Gastroesophageal sphincter (tissue), 4 donors: ENCODE data around the gene PSMA5. TPM values are rescaled to one million over a fixed set of nuclear protein-coding genes. Genes with fewer than 3 reads are reported as not detected.

ENCODE experiments used
- ATAC-seq: fragments of 150-250 bp; one replicate; pipeline ENCODE4 v1.9.1; 2016; ENCODE audit warnings: mild to moderate bottlenecking, moderate library complexity
- H3K27ac ChIP-seq, 4 donors: fragments of 200-600 bp; sonication (generic) in 3 of 4; 1 replicate in 3 of 4; 2 replicates in 1 of 4; pipeline ENCODE4 v1.5.1; 2016 to 2019
- H3K27me3 ChIP-seq: fragments of 200-600 bp; sonication (generic); one replicate; pipeline ENCODE4 v1.5.1; 2019
- H3K36me3 ChIP-seq, 2 donors: fragments of 200-600 bp; sonication (generic); one replicate each; pipeline ENCODE4 v1.5.1; 2019; ENCODE audit warnings: control low read depth in 1 of 2
- H3K4me1 ChIP-seq, 3 donors: fragments of 200-600 bp; sonication (generic); 1 replicate in 2 of 3; 2 replicates in 1 of 3; pipeline ENCODE4 v1.5.1; 2016 to 2019; ENCODE audit warnings: control low read depth in 2 of 3
- H3K4me3 ChIP-seq, 2 donors: fragments of 200-600 bp; sonication (generic); one replicate each; pipeline ENCODE4 v1.5.1; 2019; ENCODE audit warnings: mild to moderate bottlenecking in 1 of 2, moderate library complexity in 1 of 2
- H3K9me3 ChIP-seq, 3 donors: fragments of 200-600 bp; sonication (generic); one replicate each; pipeline ENCODE4 v1.5.1; 2017 to 2019; ENCODE audit warnings: control low read depth in 2 of 3
- EP300 ChIP-seq: sonication (generic); formaldehyde crosslinking; IDR thresholded peaks from one replicate; pipeline ENCODE4 v1.6.1; 2017; ENCODE audit warnings: antibody characterized with exemption, mild to moderate bottlenecking
- POLR2A ChIP-seq, 2 donors: fragments of 450-650 bp; IDR thresholded peaks; one replicate each; pipeline ENCODE4 v1.6.1; 2017; ENCODE audit warnings: antibody characterized with exemption in 2 of 2, mild to moderate bottlenecking in 2 of 2, moderate library complexity in 1 of 2
- POLR2AphosphoS5 ChIP-seq: sonication (generic); formaldehyde crosslinking; IDR thresholded peaks from one replicate; pipeline ENCODE4 v1.6.1; 2017; ENCODE audit warnings: antibody characterized with exemption
- WGBS, 2 donors: methylation state at CpG; one replicate each; pipeline ENCODE4 v1.1.5; 2018; ENCODE audit warnings: low coverage in 1 of 2; 5-methylcytosine and 5-hydroxymethylcytosine counted together
- total RNA-seq, 4 donors: library from RNA; depleted of rRNA; stranded (reverse); fragments of >200 nt; gene quantifications; one replicate each; pipeline ENCODE4 v1.1.0, GENCODE V29; 2016
- TF ChIP-seq, protein P1 (sequence below), 4 experiments: fragments of 200-600 bp in 2 of 4; fragments of 450-650 bp in 2 of 4; sonication (generic) in 1 of 4; IDR thresholded peaks; one replicate each; pipeline ENCODE4 v1.5.1; 2017 to 2019; ENCODE audit warnings: antibody characterized with exemption in 4 of 4, mild to moderate bottlenecking in 2 of 4, moderate library complexity in 2 of 4

Gene PSMA5
- total RNA-seq, 4 donors from 2014 or later, result 28.2 to 61.5 (median 30.4) TPM

DNA sequence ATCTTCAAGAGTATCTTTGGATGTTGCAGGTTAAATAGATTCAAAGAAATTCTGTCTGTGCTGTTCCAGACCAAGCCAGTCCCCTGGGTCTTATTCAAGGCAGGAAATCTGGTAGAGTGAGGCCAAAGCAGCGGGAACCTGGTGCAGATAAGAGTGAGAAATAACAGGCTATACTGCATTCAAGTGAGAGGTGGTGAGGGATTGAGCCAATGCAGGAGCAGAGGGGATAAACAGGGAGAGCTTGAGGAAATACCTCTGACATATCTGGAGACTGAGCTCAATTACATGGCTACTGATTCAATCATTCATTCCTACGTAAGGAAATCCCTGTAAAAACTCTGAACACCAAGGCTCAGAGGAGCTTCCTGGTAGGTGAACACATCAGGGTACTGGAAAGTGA, 17.2 kb upstream of the PSMA5 start:
- WGBS, 2 donors, result 26 to 56% methylated on average over 2 of the region's 2 CpGs
- no peaks in the 10 kb centered on the region for H3K9me3 ChIP-seq
- no peak overlapping the region for H3K27ac ChIP-seq
- H3K4me1 ChIP-seq, result no peaks in the 10 kb centered on the region
- TF ChIP-seq, protein P1, sequence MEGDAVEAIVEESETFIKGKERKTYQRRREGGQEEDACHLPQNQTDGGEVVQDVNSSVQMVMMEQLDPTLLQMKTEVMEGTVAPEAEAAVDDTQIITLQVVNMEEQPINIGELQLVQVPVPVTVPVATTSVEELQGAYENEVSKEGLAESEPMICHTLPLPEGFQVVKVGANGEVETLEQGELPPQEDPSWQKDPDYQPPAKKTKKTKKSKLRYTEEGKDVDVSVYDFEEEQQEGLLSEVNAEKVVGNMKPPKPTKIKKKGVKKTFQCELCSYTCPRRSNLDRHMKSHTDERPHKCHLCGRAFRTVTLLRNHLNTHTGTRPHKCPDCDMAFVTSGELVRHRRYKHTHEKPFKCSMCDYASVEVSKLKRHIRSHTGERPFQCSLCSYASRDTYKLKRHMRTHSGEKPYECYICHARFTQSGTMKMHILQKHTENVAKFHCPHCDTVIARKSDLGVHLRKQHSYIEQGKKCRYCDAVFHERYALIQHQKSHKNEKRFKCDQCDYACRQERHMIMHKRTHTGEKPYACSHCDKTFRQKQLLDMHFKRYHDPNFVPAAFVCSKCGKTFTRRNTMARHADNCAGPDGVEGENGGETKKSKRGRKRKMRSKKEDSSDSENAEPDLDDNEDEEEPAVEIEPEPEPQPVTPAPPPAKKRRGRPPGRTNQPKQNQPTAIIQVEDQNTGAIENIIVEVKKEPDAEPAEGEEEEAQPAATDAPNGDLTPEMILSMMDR (IDR thresholded peaks at IDR 0.05), result no peak
- TF ChIP-seq EP300 (no peak), POLR2AphosphoS5 (no peak), POLR2A (IDR thresholded peaks at IDR 0.05) (no peak)
- peaks cover 20% of the 10 kb centered on the region for H3K27me3 ChIP-seq
- H3K4me3 ChIP-seq, result no peak overlapping the region
- ATAC-seq, result no peak
- no peaks in the 10 kb centered on the region for H3K36me3 ChIP-seq

DNA sequence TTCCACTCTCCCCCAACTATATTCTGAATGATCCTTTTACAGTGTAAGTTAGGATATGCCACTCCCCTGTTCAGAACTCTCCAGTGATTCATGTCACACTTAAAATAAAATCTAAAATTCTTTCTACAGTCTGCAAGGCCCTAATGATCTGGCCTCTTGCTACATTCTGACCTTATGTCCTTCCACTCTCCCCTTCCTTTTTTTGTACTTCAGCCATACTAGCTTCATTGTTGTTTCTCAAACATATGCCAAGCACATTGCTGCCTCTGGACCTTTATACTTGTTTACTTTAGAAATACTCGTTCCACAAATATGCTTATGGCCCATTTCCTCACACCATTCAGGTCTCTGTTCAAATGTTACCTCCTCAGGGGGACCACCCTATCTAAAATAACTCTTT, 14.8 kb upstream of the PSMA5 start:
- no peaks in the 10 kb centered on the region for H3K36me3 ChIP-seq
- H3K4me3 ChIP-seq, result no peak overlapping the region
- TF ChIP-seq EP300, result no peak
- TF ChIP-seq, protein P1 (IDR thresholded peaks at IDR 0.05), result no peak
- no peak for TF ChIP-seq POLR2A (IDR thresholded peaks at IDR 0.05)
- no peak for TF ChIP-seq POLR2AphosphoS5
- H3K27ac ChIP-seq, result no peak overlapping the region
- ATAC-seq, result no peak
- no peaks in the 10 kb centered on the region for H3K4me1 ChIP-seq
- peaks cover 20% of the 10 kb centered on the region for H3K27me3 ChIP-seq
- WGBS, 2 donors, result 23 to 25% methylated on average over 1 of the region's 1 CpG
- no peaks in the 10 kb centered on the region for H3K9me3 ChIP-seq

DNA sequence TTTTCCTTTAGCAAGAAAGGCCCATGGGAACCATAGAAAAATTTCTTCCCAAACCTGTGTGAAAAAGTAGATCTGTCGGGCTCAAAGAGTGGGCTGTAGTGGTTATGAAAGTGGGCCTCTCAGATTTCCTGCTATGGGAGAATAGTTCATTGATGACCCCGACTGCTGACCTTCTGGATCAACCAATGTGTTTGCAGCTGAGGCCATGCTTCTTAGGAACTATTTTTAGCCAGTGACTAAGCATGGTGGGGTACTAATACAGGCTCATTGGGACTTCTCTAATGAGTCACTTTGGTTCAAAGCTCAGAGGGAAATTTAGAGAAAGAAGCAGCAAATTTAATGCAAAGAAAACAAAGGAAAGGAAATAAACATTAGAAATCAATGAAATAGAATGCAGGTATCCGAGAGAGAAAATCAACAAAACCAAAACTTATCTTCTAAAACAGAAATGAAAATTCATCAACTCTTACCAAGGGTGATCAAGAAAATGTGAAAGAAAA, 12.6 kb upstream of the PSMA5 start:
- TF ChIP-seq POLR2AphosphoS5, result no peak
- TF ChIP-seq, protein P1 (IDR thresholded peaks at IDR 0.05), result no peak
- no peak for TF ChIP-seq EP300
- TF ChIP-seq POLR2A (IDR thresholded peaks at IDR 0.05), result no peak
- H3K4me3 ChIP-seq, result no peak overlapping the region
- no peaks in the 10 kb centered on the region for H3K9me3 ChIP-seq
- peaks cover 10% of the 10 kb centered on the region for H3K27me3 ChIP-seq
- H3K27ac ChIP-seq, result no peak overlapping the region
- 62 to 100% methylated on average over 1 to 3 of the region's 3 CpGs for WGBS, 2 donors
- no peaks in the 10 kb centered on the region for H3K4me1 ChIP-seq
- ATAC-seq, result no peak
- H3K36me3 ChIP-seq, result no peaks in the 10 kb centered on the region

DNA sequence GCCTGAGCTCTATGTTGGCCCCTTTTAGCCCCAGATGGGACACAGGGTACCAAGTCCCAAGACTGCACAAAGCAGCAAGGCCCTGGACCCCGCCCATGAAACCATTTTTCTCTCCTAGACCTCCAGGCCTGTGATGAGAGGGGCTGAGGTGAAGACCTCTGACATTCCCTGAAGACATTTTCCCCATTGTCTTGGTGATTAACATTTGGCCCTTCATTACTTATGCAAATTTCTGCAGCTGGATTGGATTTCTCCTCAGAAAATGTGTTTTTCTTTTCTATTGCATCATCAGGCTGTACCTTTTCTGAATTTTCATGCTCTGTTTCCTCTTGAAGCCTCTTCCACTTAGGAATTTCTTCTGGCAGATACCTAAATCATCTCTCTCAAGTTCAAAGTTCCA, 8.2 kb upstream of the PSMA5 start:
- no peaks in the 10 kb centered on the region for H3K36me3 ChIP-seq
- no peak overlapping the region for H3K27ac ChIP-seq
- ATAC-seq, result no peak
- TF ChIP-seq POLR2A (IDR thresholded peaks at IDR 0.05) (no peak), POLR2AphosphoS5 (no peak), EP300 (no peak)
- TF ChIP-seq, protein P1 (IDR thresholded peaks at IDR 0.05), result no peak
- H3K4me1 ChIP-seq, result no peaks in the 10 kb centered on the region
- no peak overlapping the region for H3K4me3 ChIP-seq
- no peaks in the 10 kb centered on the region for H3K27me3 ChIP-seq
- no peaks in the 10 kb centered on the region for H3K9me3 ChIP-seq
- WGBS, 2 donors, result 75 to 80% methylated on average over 1 of the region's 1 CpG

DNA sequence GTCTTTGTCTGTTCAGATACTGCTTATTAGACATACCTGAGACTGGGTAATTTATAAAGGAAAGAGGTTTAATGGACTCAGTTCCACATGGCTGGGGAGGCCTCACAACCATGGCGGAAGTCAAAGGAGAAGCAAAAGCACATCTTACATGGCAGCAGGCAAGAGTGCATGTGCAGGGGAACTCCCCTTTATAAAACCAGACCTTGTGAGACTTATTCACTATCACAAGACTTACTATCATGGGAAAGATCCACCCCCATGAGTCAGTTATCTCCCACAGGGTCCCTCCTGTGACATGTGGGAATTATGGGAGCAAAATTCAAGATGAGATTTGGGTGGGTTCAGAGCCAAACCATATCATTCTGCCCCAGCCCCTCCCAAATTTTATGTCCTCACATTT, 7.1 kb upstream of the PSMA5 start:
- Histone ChIP-seq H3K4me1 (peaks cover 0 to 4% (median 0%) of the 10 kb centered on the region in 3 donors), H3K27ac (no peak overlapping the region), H3K9me3 (no peaks in the 10 kb centered on the region), H3K27me3 (no peaks in the 10 kb centered on the region), H3K4me3 (no peak overlapping the region), H3K36me3 (no peaks in the 10 kb centered on the region)
- no peak for ATAC-seq
- TF ChIP-seq, protein P1 (IDR thresholded peaks at IDR 0.05), result no peak
- TF ChIP-seq POLR2AphosphoS5 (no peak), POLR2A (IDR thresholded peaks at IDR 0.05) (no peak), EP300 (no peak)
- WGBS, 2 donors, result 88 to 100% methylated on average over 1 of the region's 1 CpG
